OCI-LY7 (cell line): Measurements from ENCODE around the gene DRD1.

ENCODE experiments used
- EZH2phosphoT487 ChIP-seq: fragments of 200-600 bp; sonication (generic); IDR thresholded peaks from 2 replicates; pipeline ENCODE4 v1.6.1; 2018; ENCODE audit warnings: low read depth, borderline replicate concordance, mild to moderate bottlenecking, mixed run types, antibody characterized with exemption, low read length, moderate library complexity, mixed read lengths
- TF ChIP-seq, protein P1 (sequence below): fragments of 200-600 bp; sonication (generic); conservative IDR thresholded peaks from 2 replicates; pipeline ENCODE4 v1.5.1; 2014; ENCODE audit warnings: mild to moderate bottlenecking, antibody characterized with exemption, low read length, moderate library complexity, mixed read lengths

DNA sequence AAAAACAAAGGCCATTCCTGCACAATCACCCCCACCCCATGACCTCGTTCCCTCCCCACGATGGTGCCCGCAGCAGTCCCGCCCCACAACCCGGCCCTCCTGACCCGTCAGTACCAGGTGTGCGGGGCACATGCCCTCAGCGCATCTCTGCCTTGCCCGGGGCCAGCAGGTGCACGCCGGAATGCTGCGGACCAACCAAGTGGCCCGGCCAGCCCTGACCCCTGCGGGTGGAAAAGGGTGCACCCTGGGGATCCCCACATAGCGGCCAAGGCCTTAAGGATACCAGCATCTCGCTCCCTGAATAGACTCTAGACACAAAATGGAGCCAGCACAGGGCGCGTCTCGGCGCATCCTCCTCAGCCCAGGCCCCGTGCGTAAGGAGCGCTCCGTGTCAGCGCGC lies 40.3 kb upstream of the DRD1 start:
- TF ChIP-seq, protein P1, sequence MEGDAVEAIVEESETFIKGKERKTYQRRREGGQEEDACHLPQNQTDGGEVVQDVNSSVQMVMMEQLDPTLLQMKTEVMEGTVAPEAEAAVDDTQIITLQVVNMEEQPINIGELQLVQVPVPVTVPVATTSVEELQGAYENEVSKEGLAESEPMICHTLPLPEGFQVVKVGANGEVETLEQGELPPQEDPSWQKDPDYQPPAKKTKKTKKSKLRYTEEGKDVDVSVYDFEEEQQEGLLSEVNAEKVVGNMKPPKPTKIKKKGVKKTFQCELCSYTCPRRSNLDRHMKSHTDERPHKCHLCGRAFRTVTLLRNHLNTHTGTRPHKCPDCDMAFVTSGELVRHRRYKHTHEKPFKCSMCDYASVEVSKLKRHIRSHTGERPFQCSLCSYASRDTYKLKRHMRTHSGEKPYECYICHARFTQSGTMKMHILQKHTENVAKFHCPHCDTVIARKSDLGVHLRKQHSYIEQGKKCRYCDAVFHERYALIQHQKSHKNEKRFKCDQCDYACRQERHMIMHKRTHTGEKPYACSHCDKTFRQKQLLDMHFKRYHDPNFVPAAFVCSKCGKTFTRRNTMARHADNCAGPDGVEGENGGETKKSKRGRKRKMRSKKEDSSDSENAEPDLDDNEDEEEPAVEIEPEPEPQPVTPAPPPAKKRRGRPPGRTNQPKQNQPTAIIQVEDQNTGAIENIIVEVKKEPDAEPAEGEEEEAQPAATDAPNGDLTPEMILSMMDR, result no peak
- TF ChIP-seq EZH2phosphoT487, result no peak
